22Rv1 (cell line): ENCODE measurements around the gene USP48.

ENCODE experiments used
- H3K27ac ChIP-seq: fragments of 450-650 bp; 2 replicates; pipeline ENCODE4 v1.5.1; 2017
- ZFX ChIP-seq: fragments of 450-650 bp; IDR thresholded peaks from 2 replicates; pipeline ENCODE4 v1.6.1; 2017; ENCODE audit warnings: antibody characterized with exemption, borderline replicate concordance
- TF ChIP-seq, protein P1 (sequence below): fragments of 450-650 bp; IDR thresholded peaks from 2 replicates; pipeline ENCODE4 v1.5.1; 2017; ENCODE audit warnings: mild to moderate bottlenecking

USP48 gene

DNA sequence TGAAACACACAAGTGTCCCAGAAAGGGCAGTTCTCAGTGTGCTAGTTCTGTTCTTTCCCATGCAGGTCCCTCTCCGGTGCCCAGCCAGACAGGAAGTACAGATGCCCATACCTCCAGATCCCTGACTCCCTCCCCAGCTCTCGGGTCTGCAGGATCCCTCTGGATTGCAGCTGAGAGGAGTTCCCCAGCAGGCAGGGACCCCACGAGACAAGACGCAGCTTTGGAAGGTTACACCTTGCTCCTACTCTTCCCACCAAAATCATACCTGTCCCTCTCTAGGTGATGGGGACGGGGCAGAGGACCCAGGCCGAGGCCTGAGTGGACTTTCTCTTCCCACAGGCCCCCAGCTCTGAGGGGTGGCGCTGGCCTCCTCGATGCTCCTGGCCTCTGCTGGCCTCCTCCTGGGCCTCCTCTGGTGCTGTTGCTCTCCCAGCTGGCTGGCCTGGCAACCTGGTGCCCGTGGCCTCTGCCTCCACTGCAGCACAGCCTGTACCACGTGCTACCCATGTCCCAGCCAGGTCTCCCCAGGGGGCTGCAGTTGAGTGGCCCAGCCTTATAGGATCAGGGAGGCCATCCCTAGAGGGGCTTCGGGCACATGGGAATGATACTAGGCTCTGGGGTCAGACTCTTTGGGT lies 38.6 kb upstream of the USP48 start:
- no peak for TF ChIP-seq ZFX
- TF ChIP-seq, protein P1, sequence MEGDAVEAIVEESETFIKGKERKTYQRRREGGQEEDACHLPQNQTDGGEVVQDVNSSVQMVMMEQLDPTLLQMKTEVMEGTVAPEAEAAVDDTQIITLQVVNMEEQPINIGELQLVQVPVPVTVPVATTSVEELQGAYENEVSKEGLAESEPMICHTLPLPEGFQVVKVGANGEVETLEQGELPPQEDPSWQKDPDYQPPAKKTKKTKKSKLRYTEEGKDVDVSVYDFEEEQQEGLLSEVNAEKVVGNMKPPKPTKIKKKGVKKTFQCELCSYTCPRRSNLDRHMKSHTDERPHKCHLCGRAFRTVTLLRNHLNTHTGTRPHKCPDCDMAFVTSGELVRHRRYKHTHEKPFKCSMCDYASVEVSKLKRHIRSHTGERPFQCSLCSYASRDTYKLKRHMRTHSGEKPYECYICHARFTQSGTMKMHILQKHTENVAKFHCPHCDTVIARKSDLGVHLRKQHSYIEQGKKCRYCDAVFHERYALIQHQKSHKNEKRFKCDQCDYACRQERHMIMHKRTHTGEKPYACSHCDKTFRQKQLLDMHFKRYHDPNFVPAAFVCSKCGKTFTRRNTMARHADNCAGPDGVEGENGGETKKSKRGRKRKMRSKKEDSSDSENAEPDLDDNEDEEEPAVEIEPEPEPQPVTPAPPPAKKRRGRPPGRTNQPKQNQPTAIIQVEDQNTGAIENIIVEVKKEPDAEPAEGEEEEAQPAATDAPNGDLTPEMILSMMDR, result no peak
- H3K27ac ChIP-seq, result no peak overlapping the region

DNA sequence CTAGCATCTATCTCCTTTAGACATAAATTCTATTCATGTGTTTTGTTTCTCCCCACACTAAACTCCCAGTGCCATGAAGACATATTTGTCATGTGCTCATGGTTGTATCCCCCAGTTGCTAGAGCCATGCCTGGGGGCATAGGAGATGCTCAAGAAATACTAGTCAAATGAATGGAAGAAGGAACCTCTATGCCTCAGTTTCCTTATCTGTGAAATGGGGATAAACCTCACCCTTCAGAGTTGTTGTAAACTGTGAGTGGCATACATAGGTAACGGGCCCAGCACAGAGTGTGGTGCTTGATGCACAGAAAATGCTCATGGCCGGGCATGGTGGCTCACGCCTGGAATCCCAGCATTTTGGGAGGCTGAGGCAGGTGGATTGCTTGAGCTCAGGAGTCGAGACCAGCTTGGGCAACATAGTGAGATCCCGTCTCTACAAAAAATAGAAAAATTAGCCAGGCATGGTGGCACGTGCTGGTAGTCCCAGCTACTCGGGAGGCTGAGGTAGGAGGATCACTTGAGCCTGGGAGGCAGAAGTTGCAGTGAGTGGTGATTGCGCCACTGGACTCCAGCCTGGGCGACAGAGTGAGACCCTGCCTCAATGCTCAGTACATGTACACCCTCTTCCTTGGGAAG lies 37.8 kb upstream of the USP48 start:
- TF ChIP-seq, protein P1, result no peak
- TF ChIP-seq ZFX, result no peak
- H3K27ac ChIP-seq, result no peak overlapping the region

DNA sequence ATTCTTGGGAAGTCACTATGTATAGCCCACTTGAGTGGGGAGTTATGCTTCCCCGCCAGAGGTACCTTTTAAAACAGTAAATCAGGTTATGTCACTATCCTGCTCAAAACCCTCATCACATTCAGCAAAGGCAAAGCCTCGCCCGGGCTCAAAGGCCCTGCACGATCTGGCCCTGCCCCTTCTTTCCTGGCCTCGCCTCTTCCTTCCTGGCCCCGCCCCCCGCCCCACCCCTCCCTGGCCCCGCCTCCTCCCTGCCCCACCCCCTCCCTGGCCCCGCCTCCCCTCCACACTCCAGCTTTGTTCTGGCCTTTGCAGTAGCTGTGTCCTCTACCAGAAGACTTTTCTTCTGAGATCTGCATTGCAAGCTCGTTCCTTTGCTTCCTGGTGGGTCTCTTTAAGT lies 35.7 kb upstream of the USP48 start:
- no peak overlapping the region for H3K27ac ChIP-seq

DNA sequence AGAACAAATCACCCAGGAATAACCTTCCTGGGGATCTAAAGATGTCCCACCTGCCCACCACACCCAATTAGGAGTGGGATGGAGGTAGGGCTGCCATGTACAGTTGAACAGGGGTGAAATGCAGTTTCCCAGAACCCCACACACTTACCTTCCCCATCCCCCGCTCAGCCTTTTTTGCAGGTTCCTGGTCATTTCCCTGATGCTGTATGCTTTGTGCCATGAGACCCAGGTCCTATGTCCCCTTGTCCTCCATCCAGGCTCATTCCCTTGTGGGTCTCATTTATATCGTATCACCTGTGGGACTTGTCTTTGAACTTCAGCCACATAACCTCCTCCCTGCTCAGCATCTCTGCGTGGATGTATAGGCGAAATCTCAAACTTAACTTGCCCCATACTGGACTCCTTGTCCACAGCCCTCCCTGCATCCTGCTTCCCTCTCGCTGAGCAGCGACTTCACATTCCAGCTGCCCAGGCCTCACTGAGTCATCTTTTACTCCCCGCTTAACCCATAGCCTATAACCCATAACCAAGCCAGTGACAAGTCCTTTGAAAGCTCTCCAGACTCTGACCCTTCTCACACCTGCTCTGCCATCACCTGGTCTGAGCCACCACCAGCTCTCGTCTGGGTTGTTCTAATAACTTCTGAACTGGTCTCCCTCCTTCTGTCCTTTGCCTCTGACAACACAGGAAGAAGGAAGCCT lies 33.8 kb upstream of the USP48 start:
- TF ChIP-seq, protein P1, result no peak
- no peak for TF ChIP-seq ZFX
- no peak overlapping the region for H3K27ac ChIP-seq

More for the DNA sequence above, 35.7 kb upstream of the USP48 start:
- TF ChIP-seq, protein P1, result no peak
- TF ChIP-seq ZFX, result no peak

DNA sequence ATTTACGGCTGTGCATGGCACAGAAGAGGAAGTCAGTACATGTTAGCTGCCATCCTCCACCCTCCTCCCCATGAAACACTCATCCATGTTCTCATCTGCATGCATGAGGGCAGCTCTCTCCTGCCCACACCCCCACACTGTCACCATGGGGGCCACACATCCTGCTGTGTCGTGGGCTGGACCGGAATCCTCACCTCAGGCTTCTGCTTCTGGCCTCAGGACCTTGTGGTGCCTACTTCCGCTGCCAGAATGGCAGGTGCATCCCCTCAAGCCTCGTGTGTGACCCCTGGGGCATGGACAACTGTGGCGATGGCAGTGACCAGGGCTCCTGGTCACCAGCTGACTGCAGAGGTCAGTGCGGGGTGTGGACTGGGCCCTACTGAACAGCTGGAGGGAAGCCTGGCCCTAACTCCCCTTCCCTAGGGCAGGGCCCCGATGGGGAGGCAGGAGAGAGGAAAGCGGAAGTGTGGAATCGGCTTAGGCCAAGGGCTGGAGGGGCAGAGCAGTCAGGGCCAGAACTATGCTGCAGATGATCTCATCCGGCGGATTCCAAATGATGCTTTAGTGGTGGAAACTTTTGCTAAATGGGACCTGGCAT lies 32.9 kb upstream of the USP48 start:
- TF ChIP-seq ZFX, result no peak
- TF ChIP-seq, protein P1, result no peak
- no peak overlapping the region for H3K27ac ChIP-seq

DNA sequence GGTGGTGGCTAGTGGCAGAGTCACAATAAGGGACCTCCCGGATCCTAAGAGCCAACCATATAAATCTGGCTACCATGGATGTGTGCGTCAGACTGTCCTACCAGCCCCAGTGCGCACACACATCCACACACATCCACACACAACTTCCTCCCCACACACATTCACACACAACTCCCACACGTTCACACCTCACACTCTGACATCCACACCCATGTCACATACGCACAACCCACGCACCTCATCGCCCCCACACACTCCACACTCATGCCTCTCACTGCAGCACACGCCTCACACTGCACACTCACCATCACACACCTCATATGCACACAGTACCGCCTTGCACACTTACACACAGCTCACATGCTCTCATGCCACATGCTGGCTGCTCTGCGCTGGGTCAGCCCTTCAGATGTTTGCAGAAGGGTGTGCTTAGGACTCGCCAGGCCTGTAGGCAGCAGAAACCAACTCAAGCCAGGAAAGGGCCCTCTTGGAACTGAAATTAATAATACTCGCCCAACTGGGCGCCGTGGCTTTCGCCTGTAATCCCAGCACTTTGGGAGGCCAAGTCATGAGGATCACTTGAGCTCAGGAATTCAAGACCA lies 32.1 kb upstream of the USP48 start:
- TF ChIP-seq, protein P1, result no peak
- no peak for TF ChIP-seq ZFX
- no peak overlapping the region for H3K27ac ChIP-seq
